Ascending aorta (tissue), 2 donors: ENCODE data around the gene KCNK18. TPM values are rescaled to one million over a fixed set of nuclear protein-coding genes. Genes with fewer than 3 reads are reported as not detected.

Experiments
- DNase-seq, 2 donors: peaks; one replicate each; pipeline ENCODE4 v3.0.0-alpha.2; 2019; ENCODE audit warnings: low spot score in 2 of 2
- H3K27ac ChIP-seq, 2 donors: fragments of 200-600 bp; sonication (generic); one replicate each; pipeline ENCODE4 v1.5.1; 2016 to 2017; ENCODE audit warnings: mild to moderate bottlenecking in 1 of 2
- H3K27me3 ChIP-seq: fragments of 200-600 bp; sonication (generic); one replicate; pipeline ENCODE4 v1.5.1; 2017
- H3K36me3 ChIP-seq, 2 donors: fragments of 200-600 bp; sonication (generic); one replicate each; pipeline ENCODE4 v1.5.1; 2016
- H3K4me1 ChIP-seq, 2 donors: fragments of 200-600 bp; sonication (generic); one replicate each; pipeline ENCODE4 v1.5.1; 2016 to 2017; ENCODE audit warnings: mild to moderate bottlenecking in 1 of 2
- H3K4me3 ChIP-seq, 2 donors: fragments of 200-600 bp; sonication (generic); one replicate each; pipeline ENCODE4 v1.5.1; 2016 to 2017; ENCODE audit warnings: mild to moderate bottlenecking in 1 of 2
- H3K9me3 ChIP-seq, 2 donors: fragments of 200-600 bp; sonication (generic); one replicate each; pipeline ENCODE4 v1.5.1; 2016
- intact Hi-C: fragments of 100-400 bp; cut with DNase I; formaldehyde crosslinking; loops from one replicate; pipeline ENCODE4 v1.15.1; 2023
- total RNA-seq: library from RNA; depleted of rRNA; stranded (reverse); fragments of >200 nt; gene quantifications from one replicate; pipeline ENCODE4 v1.1.0, GENCODE V29; 2016
- TF ChIP-seq, protein P1 (sequence below), 3 experiments: fragments of 200-600 bp in 2 of 3; fragments of 450-650 bp in 1 of 3; sonication (generic) in 2 of 3; IDR thresholded peaks; one replicate each; pipeline ENCODE4 v1.5.1; 2016 to 2019; ENCODE audit warnings: antibody characterized with exemption in 3 of 3, mild to moderate bottlenecking in 1 of 3, moderate library complexity in 1 of 3

KCNK18 gene
- total RNA-seq, 1 donor from 2014 or later = not detected

DNA sequence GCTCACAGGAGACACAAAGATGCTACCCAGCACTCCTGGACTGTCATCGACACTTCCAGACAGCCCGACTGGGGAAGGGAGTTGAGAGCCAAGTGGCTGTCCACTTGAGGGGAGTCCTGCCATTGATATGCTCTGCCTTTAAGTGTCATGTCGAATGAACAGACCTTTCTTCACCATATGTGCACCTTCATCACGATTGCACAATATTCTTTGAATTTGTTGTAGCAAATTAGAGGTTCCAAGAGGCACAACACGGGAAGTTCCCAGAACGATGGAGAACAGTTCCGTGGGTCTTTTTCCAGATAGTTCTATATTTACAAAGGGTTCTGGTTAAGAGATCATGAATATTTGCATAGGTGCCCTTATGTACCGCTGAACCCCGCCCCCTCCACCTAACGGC, 59.6 kb downstream of the KCNK18 start:
- DNase-seq = no peak
- H3K27ac ChIP-seq = no peak overlapping the region
- H3K36me3 ChIP-seq = no peaks in the 10 kb centered on the region
- no peaks in the 10 kb centered on the region for H3K9me3 ChIP-seq
- H3K4me3 ChIP-seq = no peak overlapping the region
- TF ChIP-seq, protein P1, sequence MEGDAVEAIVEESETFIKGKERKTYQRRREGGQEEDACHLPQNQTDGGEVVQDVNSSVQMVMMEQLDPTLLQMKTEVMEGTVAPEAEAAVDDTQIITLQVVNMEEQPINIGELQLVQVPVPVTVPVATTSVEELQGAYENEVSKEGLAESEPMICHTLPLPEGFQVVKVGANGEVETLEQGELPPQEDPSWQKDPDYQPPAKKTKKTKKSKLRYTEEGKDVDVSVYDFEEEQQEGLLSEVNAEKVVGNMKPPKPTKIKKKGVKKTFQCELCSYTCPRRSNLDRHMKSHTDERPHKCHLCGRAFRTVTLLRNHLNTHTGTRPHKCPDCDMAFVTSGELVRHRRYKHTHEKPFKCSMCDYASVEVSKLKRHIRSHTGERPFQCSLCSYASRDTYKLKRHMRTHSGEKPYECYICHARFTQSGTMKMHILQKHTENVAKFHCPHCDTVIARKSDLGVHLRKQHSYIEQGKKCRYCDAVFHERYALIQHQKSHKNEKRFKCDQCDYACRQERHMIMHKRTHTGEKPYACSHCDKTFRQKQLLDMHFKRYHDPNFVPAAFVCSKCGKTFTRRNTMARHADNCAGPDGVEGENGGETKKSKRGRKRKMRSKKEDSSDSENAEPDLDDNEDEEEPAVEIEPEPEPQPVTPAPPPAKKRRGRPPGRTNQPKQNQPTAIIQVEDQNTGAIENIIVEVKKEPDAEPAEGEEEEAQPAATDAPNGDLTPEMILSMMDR (IDR thresholded peaks at IDR 0.05) = no peak
- no peaks in the 10 kb centered on the region for H3K4me1 ChIP-seq
- H3K27me3 ChIP-seq = no peaks in the 10 kb centered on the region
- intact Hi-C loops = no loop called here

DNA sequence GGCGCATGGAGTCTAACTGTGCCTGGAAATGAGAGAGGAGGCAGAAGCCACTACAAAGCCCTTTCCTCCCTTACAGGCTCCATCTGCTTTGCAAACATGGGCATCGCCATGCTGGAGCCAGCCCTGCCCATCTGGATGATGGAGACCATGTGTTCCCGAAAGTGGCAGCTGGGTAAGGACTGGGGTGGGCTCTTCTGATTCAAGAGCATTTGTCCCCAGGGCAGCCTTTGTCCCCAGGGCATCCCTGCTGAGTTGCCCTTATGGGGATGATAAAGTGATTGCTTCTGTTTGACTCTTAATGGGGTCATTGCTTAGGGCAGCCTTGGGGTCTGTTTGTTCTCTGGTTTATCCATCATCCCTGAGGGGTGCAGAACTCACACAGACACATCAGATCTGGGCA, 60.4 kb downstream of the KCNK18 start:
- Histone ChIP-seq H3K4me1 (no peaks in the 10 kb centered on the region), H3K4me3 (no peak overlapping the region), H3K9me3 (no peaks in the 10 kb centered on the region), H3K27me3 (no peaks in the 10 kb centered on the region), H3K27ac (no peak overlapping the region), H3K36me3 (no peaks in the 10 kb centered on the region)
- DNase-seq = no peak
- TF ChIP-seq, protein P1 (IDR thresholded peaks at IDR 0.05) = no peak
- intact Hi-C loops = no loop called here

GRCh38 chr10:117259279-117259678, 62.0 kb downstream of the KCNK18 start:
- Histone ChIP-seq H3K4me3 (no peak overlapping the region), H3K9me3 (no peaks in the 10 kb centered on the region), H3K4me1 (no peaks in the 10 kb centered on the region), H3K36me3 (no peaks in the 10 kb centered on the region), H3K27ac (no peak overlapping the region), H3K27me3 (no peaks in the 10 kb centered on the region)
- no peak for DNase-seq
- TF ChIP-seq, protein P1 (IDR thresholded peaks at IDR 0.05) = no peak
- intact Hi-C loops = no loop called here

Other genes with a start within 250 kb of the KCNK18 start
- gene SHTN1, start 192.3 kb upstream of the KCNK18 start, total RNA-seq = 3.0 TPM
- gene VAX1, start 59.2 kb upstream of the KCNK18 start, total RNA-seq = not detected
- not detected for gene SLC18A2, start 43.6 kb downstream of the KCNK18 start, total RNA-seq
- 21.0 TPM for gene PDZD8, start 178.0 kb downstream of the KCNK18 start, total RNA-seq